Hepatocyte (in vitro differentiated cells): ENCODE results near the gene GOLM1. TPM values are rescaled to one million over a fixed set of nuclear protein-coding genes. Genes with fewer than 3 reads are reported as not detected.

Experiments used
- DNase-seq: peaks from one replicate; pipeline ENCODE4 v3.0.0-alpha.2; 2016; ENCODE audit warnings: low spot score
- H2AFZ ChIP-seq: fragments of 200-600 bp; sonication (generic); 2 replicates; pipeline ENCODE4 v1.6.0; 2016; ENCODE audit warnings: antibody characterized with exemption, mild to moderate bottlenecking
- H3K27ac ChIP-seq: fragments of 200-600 bp; sonication (generic); 2 replicates; pipeline ENCODE4 v1.5.1; 2016; ENCODE audit warnings: mild to moderate bottlenecking
- H3K27me3 ChIP-seq: fragments of 200-600 bp; sonication (generic); 2 replicates; pipeline ENCODE4 v1.6.1; 2016
- H3K36me3 ChIP-seq: fragments of 200-600 bp; sonication (generic); replicated peaks from 2 replicates; pipeline ENCODE4 v1.5.1; 2016; ENCODE audit warnings: low read depth; ENCODE audit not compliant: insufficient read depth
- H3K4me1 ChIP-seq: fragments of 200-600 bp; sonication (generic); 2 replicates; pipeline ENCODE4 v1.5.1; 2016; ENCODE audit warnings: mild to moderate bottlenecking, moderate library complexity; ENCODE audit not compliant: insufficient read depth
- H3K4me2 ChIP-seq: fragments of 200-600 bp; sonication (generic); 2 replicates; pipeline ENCODE4 v1.6.0; 2016
- H3K4me3 ChIP-seq: fragments of 200-600 bp; sonication (generic); 2 replicates; pipeline ENCODE4 v1.5.1; 2016; ENCODE audit warnings: mild to moderate bottlenecking
- H3K79me2 ChIP-seq: fragments of 200-600 bp; sonication (generic); 2 replicates; pipeline ENCODE4 v1.6.0; 2017; ENCODE audit warnings: mild to moderate bottlenecking
- H3K9me2 ChIP-seq: fragments of 200-600 bp; sonication (generic); replicated peaks from 2 replicates; pipeline ENCODE4 v1.6.0; 2017; ENCODE audit warnings: mild to moderate bottlenecking; ENCODE audit not compliant: insufficient read depth
- H3K9me3 ChIP-seq: fragments of 200-600 bp; sonication (generic); 2 replicates; pipeline ENCODE4 v1.5.1; 2016; ENCODE audit warnings: low read depth, mild to moderate bottlenecking
- H4K20me1 ChIP-seq: fragments of 200-600 bp; sonication (generic); 2 replicates; pipeline ENCODE4 v1.6.0; 2016; ENCODE audit warnings: mild to moderate bottlenecking; ENCODE audit not compliant: insufficient read depth, poor library complexity, severe bottlenecking
- EZH2 ChIP-seq: fragments of 200-600 bp; sonication (generic); IDR thresholded peaks from 2 replicates; pipeline ENCODE4 v1.6.1; 2016; ENCODE audit warnings: antibody characterized with exemption, mild to moderate bottlenecking, borderline replicate concordance
- EZH2phosphoT487 ChIP-seq: fragments of 200-600 bp; sonication (generic); IDR thresholded peaks from one replicate; pipeline ENCODE4 v1.6.1; 2018; ENCODE audit warnings: antibody characterized with exemption, mild to moderate bottlenecking, low read depth, moderate library complexity; ENCODE audit not compliant: unreplicated experiment, severe bottlenecking
- WGBS: methylation state at CpG from one replicate; pipeline ENCODE4 v1.1.6; 2016; ENCODE audit warnings: low lambda C conversion rate; ENCODE audit errors: missing lambda C conversion rate; 5-methylcytosine and 5-hydroxymethylcytosine counted together
- polyA plus RNA-seq: library from polyadenylated mRNA; unstranded; fragments of >200 nt; fragmentation: Nextera tagmentation; extraction: Ambion mirVana; gene quantifications from 2 replicates; pipeline ENCODE4 v1.2.1, GENCODE V29; 2016
- total RNA-seq: library from RNA; depleted of rRNA; stranded (reverse); fragments of >200 nt; gene quantifications from 2 replicates; pipeline ENCODE4 v1.2.3, GENCODE V29; 2014
- TF ChIP-seq, protein P1 (sequence below): fragments of 200-600 bp; sonication (generic); IDR thresholded peaks from 2 replicates; pipeline ENCODE4 v1.5.1; 2016; ENCODE audit warnings: antibody characterized with exemption, mild to moderate bottlenecking; ENCODE audit not compliant: poor library complexity

Gene GOLM1
- total and polyA plus RNA-seq, 2 experiments from 2014 or later = 140 to 164 TPM

DNA sequence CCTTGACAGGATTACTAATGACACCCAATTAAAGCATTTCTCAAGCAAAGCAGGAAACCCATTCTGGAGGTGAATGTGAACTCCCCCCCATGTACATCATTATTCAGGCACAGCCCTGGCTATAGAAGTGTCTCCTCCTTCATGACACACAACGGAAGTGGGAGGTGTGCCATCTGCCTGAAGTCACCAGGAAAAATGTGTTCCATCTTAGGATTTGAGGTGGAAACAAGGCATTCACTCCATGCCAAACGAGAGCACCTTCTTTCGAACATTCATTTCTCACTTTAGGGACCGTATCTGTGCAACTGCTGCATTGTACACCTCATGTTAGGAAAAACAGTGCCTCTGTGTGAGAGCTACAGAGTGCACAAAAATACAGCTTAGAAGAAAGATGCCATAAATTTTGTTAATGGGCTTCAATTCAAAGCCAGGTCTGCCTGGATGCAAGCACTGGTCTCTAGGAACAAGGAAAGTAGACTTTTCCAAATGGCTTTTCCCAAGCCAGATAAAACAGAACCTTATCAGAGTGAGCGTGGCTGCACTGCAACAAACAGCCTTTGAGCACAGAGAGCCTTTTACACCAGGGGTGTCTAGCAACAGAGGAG lies 19.4 kb downstream of the GOLM1 start:
- no peak overlapping the region for H3K4me2 ChIP-seq

DNA sequence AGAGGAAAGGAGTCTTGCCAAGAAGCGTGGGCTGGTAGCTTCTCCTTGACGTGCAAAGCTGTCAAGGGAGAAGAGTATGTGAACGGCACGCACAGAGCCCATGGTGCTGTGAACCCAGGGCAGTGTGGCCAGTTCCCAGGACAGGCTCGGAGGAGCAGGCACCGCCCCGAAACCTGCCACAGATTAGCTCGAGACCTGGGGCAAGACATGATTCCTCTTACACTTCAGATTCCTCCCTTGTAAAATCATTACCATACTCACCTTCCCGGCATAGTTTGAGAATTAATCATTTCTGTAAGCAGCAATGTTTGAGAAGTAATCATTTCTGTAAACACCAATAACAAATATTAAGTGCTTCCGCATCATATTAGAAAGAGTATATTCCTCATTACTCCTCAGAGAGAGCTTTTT lies 19.9 kb downstream of the GOLM1 start:
- H2AFZ ChIP-seq = no peak overlapping the region
- no peak for DNase-seq
- no peaks in the 10 kb centered on the region for H3K27me3 ChIP-seq
- no peak overlapping the region for H3K27ac ChIP-seq
- WGBS = 78% methylated on average over 10 of the region's 10 CpGs
- peaks cover 6% of the 10 kb centered on the region for H4K20me1 ChIP-seq
- no peaks in the 10 kb centered on the region for H3K9me2 ChIP-seq
- H3K4me3 ChIP-seq = no peak overlapping the region
- peaks cover 58% of the 10 kb centered on the region for H3K79me2 ChIP-seq
- peaks cover 10% of the 10 kb centered on the region for H3K4me1 ChIP-seq
- H3K36me3 ChIP-seq = no peaks in the 10 kb centered on the region
- TF ChIP-seq EZH2phosphoT487 (no peak), EZH2 (no peak)
- TF ChIP-seq, protein P1, sequence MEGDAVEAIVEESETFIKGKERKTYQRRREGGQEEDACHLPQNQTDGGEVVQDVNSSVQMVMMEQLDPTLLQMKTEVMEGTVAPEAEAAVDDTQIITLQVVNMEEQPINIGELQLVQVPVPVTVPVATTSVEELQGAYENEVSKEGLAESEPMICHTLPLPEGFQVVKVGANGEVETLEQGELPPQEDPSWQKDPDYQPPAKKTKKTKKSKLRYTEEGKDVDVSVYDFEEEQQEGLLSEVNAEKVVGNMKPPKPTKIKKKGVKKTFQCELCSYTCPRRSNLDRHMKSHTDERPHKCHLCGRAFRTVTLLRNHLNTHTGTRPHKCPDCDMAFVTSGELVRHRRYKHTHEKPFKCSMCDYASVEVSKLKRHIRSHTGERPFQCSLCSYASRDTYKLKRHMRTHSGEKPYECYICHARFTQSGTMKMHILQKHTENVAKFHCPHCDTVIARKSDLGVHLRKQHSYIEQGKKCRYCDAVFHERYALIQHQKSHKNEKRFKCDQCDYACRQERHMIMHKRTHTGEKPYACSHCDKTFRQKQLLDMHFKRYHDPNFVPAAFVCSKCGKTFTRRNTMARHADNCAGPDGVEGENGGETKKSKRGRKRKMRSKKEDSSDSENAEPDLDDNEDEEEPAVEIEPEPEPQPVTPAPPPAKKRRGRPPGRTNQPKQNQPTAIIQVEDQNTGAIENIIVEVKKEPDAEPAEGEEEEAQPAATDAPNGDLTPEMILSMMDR = no peak
- H3K4me2 ChIP-seq = no peak overlapping the region
- no peaks in the 10 kb centered on the region for H3K9me3 ChIP-seq

More for the DNA sequence above, 19.4 kb downstream of the GOLM1 start:
- H3K27ac ChIP-seq = no peak overlapping the region
- no peak for DNase-seq
- H2AFZ ChIP-seq = no peak overlapping the region
- H3K4me1 ChIP-seq = peaks cover 10% of the 10 kb centered on the region
- no peaks in the 10 kb centered on the region for H3K27me3 ChIP-seq
- no peaks in the 10 kb centered on the region for H3K36me3 ChIP-seq
- peaks cover 63% of the 10 kb centered on the region for H3K79me2 ChIP-seq
- 68% methylated on average over 5 of the region's 5 CpGs for WGBS
- H4K20me1 ChIP-seq = peaks cover 6% of the 10 kb centered on the region
- H3K4me3 ChIP-seq = no peak overlapping the region
- TF ChIP-seq EZH2phosphoT487 = no peak
- TF ChIP-seq, protein P1 = no peak
- no peak for TF ChIP-seq EZH2
- no peaks in the 10 kb centered on the region for H3K9me2 ChIP-seq
- H3K9me3 ChIP-seq = no peaks in the 10 kb centered on the region

DNA sequence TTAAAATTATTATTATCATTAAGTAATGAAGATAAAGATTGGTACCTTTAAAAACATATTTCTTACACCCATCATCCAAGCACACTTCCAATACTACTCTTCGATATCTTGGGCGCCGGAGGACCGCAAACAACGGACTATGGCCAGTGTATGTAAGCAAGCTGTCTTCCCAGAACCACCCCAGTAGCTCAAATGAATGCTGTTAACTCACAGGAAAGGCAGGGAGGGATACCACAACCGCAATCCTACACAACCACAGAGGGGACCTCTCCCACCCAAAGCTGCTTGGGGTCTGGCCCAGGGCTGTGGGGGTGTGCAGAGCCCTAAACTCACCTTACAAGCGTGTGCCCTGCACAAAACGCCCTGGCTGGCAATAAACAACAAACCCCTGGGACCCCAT lies 20.6 kb downstream of the GOLM1 start:
- 94% methylated on average over 8 of the region's 8 CpGs for WGBS
- H4K20me1 ChIP-seq = peaks cover 6% of the 10 kb centered on the region
- peaks cover 10% of the 10 kb centered on the region for H3K4me1 ChIP-seq
- no peak for DNase-seq
- TF ChIP-seq, protein P1 = no peak
- TF ChIP-seq EZH2 = no peak
- TF ChIP-seq EZH2phosphoT487 = no peak
- H3K9me2 ChIP-seq = no peaks in the 10 kb centered on the region
- no peaks in the 10 kb centered on the region for H3K27me3 ChIP-seq
- peaks cover 57% of the 10 kb centered on the region for H3K79me2 ChIP-seq
- H3K27ac ChIP-seq = no peak overlapping the region
- H3K36me3 ChIP-seq = no peaks in the 10 kb centered on the region
- H3K4me3 ChIP-seq = no peak overlapping the region
- H2AFZ ChIP-seq = no peak overlapping the region
- no peaks in the 10 kb centered on the region for H3K9me3 ChIP-seq
- no peak overlapping the region for H3K4me2 ChIP-seq

DNA sequence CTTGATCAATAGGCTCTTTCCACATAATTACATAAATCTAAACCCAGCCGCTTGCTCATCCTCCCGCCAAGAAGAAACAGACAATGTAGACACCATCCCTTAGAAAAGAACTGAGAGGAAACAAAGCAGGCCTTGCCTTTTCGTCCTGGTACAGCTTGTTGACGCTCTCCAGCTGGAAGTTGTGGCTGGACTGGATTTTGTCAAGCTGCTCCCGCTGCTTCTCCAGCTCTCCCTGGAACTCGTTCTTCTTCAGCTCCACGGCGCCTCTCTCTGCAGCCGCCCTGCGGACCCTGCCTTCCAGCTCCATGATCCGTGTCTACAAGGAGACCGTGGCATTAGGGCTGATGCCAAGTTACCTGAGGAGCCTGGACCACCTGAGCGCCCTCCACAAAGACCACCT lies 22.1 kb downstream of the GOLM1 start:
- no peak overlapping the region for H3K4me3 ChIP-seq
- H3K79me2 ChIP-seq = peaks cover 52% of the 10 kb centered on the region
- TF ChIP-seq EZH2phosphoT487 = no peak

More for the DNA sequence above, 22.1 kb downstream of the GOLM1 start:
- peak; percentile 44 for DNase-seq
- Histone ChIP-seq H3K36me3 (no peaks in the 10 kb centered on the region), H4K20me1 (peaks cover 6% of the 10 kb centered on the region), H3K27me3 (no peaks in the 10 kb centered on the region), H3K4me1 (peaks cover 10% of the 10 kb centered on the region), H2AFZ (no peak overlapping the region), H3K9me2 (no peaks in the 10 kb centered on the region), H3K27ac (no peak overlapping the region), H3K9me3 (no peaks in the 10 kb centered on the region), H3K4me2 (no peak overlapping the region)
- WGBS = 59% methylated on average over 13 of the region's 13 CpGs
